Parathyroid adenoma (tissue), 2 donors: ENCODE measurements around the gene DPY19L3.

Source experiments
- H2AFZ ChIP-seq: fragments of 300-600 bp; sonication (generic); one replicate; pipeline ENCODE4 v1.7.0; 2017; ENCODE audit warnings: antibody characterized with exemption, mild to moderate bottlenecking
- H3K27ac ChIP-seq: fragments of 300-600 bp; sonication (generic); one replicate; pipeline ENCODE4 v1.7.0; 2017
- H3K27me3 ChIP-seq: fragments of 300-600 bp; sonication (generic); one replicate; pipeline ENCODE4 v1.7.0; 2017; ENCODE audit warnings: low read length; ENCODE audit not compliant: control insufficient read depth, insufficient read depth
- H3K36me3 ChIP-seq: fragments of 300-600 bp; sonication (generic); one replicate; pipeline ENCODE4 v1.7.0; 2017; ENCODE audit warnings: low read length; ENCODE audit not compliant: control insufficient read depth, insufficient read depth
- H3K4me1 ChIP-seq: fragments of 300-600 bp; sonication (generic); one replicate; pipeline ENCODE4 v1.7.0; 2017; ENCODE audit warnings: control low read depth
- H3K4me2 ChIP-seq: fragments of 300-600 bp; sonication (generic); one replicate; pipeline ENCODE4 v1.7.0; 2017; ENCODE audit warnings: low read length
- H3K4me3 ChIP-seq: fragments of 300-600 bp; sonication (generic); one replicate; pipeline ENCODE4 v1.7.0; 2017; ENCODE audit warnings: low read depth, low read length
- H3K79me2 ChIP-seq: fragments of 300-600 bp; sonication (generic); one replicate; pipeline ENCODE4 v1.7.0; 2017; ENCODE audit warnings: control low read depth
- H3K9ac ChIP-seq: fragments of 300-600 bp; sonication (generic); one replicate; pipeline ENCODE4 v1.7.0; 2017; ENCODE audit warnings: mild to moderate bottlenecking
- H3K9me3 ChIP-seq: fragments of 300-600 bp; sonication (generic); one replicate; pipeline ENCODE4 v1.7.0; 2017; ENCODE audit warnings: low read length; ENCODE audit not compliant: control insufficient read depth
- CTCF ChIP-seq: fragments of 300-600 bp; sonication (generic); IDR thresholded peaks from one replicate; pipeline ENCODE4 v1.7.0; 2017; ENCODE audit warnings: antibody characterized with exemption, mild to moderate bottlenecking
- donor health status: primary hyperparathyroidism.

DPY19L3 gene

DNA sequence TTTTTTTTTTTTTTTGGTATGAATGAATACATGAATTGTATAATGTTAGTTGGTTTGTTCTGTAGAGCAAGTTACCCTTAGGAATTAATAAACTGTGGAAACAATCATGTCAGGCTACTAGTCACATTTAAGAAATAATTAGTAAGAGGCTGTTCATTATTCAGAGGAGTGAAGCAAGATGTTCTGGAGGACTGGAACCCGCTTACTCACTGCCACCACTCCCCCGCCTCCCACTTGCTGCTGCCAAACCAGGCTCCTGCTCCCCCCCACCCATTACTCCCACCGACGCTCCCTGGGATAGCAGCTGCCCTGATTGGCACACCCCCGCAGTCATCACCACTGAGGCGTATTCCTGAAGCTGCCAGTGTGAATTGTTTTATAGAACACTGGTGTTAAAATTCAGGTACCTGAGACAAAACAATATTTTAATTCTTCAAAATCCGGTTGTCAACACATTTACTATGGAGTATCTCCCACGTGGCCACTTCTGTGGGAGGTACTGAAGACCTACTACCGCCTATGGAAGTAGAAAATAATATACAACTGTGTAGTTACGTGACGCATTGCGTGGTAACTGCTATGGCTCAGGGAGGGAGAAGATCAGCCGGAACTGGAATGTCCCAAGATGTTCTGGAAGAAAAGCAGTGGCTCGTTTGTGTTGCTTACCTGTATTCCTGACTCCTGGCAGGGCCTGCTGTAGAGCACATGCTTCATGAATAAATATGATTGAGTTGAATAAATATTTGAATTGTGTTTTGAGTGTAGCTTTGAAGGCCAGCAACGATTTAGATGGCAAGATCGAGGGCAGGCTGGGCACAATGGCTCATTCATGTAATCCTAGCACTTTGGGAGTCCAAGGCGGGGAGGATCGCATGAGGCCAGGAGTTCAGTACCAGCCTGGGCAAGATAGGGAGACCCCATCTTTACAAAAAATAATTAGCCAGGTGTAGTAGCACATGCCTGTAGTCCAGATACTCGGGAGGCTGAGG, 1.7 kb downstream of the DPY19L3 start:
- Histone ChIP-seq H3K4me1 (no peaks in the 10 kb centered on the region), H3K9me3 (no peaks in the 10 kb centered on the region), H3K27me3 (no peaks in the 10 kb centered on the region), H3K79me2 (no peaks in the 10 kb centered on the region), H3K4me2 (no peak overlapping the region), H3K27ac (no peak overlapping the region), H3K9ac (no peak overlapping the region), H3K4me3 (no peak overlapping the region), H2AFZ (no peak overlapping the region), H3K36me3 (peaks cover 2% of the 10 kb centered on the region)
- no peak for TF ChIP-seq CTCF

DNA sequence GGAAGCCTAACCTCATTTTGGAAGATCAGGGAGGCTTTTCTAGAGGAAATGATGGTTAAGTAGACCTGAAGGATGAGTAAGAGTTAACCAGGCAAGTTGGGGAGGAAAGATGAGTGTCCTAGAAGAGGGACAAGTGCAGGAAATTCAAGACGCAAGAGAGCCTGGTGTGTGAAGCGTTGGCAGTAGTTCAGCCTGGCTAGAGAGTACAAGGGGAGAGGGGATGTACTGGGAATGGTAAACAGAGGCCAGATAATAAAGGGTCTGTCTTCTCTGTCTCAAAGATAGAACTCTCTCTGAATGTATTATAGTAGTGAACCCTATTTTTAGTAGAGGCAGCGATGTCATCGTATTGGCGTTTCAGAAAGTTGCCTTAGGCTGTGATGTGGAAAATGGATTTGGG, 9.7 kb downstream of the DPY19L3 start:
- Histone ChIP-seq H3K4me1 (peaks cover 6% of the 10 kb centered on the region), H3K4me3 (no peak overlapping the region), H3K9ac (no peak overlapping the region), H3K4me2 (no peak overlapping the region), H3K27ac (no peak overlapping the region), H2AFZ (no peak overlapping the region), H3K9me3 (no peaks in the 10 kb centered on the region), H3K79me2 (no peaks in the 10 kb centered on the region), H3K36me3 (no peaks in the 10 kb centered on the region), H3K27me3 (no peaks in the 10 kb centered on the region)
- TF ChIP-seq CTCF = no peak

GRCh38 chr19:32415669-32416068, 10.1 kb downstream of the DPY19L3 start:
- Histone ChIP-seq H3K79me2 (no peaks in the 10 kb centered on the region), H3K27me3 (no peaks in the 10 kb centered on the region), H3K4me3 (no peak overlapping the region), H2AFZ (no peak overlapping the region), H3K27ac (no peak overlapping the region), H3K36me3 (no peaks in the 10 kb centered on the region), H3K4me2 (no peak overlapping the region), H3K9me3 (no peaks in the 10 kb centered on the region), H3K4me1 (peaks cover 6% of the 10 kb centered on the region), H3K9ac (no peak overlapping the region)
- no peak for TF ChIP-seq CTCF

- Histone ChIP-seq H3K4me2 (no peak overlapping the region), H3K4me1 (peaks cover 9% of the 10 kb centered on the region), H3K36me3 (no peaks in the 10 kb centered on the region), H2AFZ (no peak overlapping the region), H3K27ac (no peak overlapping the region), H3K4me3 (no peak overlapping the region), H3K79me2 (no peaks in the 10 kb centered on the region), H3K9ac (no peak overlapping the region), H3K27me3 (no peaks in the 10 kb centered on the region), H3K9me3 (no peaks in the 10 kb centered on the region)
- no peak for TF ChIP-seq CTCF
Measured at GRCh38 chr19:32416749-32417456, 11.3 kb downstream of the DPY19L3 start.
